ENCODE data around the gene FSTL4.

DNA sequence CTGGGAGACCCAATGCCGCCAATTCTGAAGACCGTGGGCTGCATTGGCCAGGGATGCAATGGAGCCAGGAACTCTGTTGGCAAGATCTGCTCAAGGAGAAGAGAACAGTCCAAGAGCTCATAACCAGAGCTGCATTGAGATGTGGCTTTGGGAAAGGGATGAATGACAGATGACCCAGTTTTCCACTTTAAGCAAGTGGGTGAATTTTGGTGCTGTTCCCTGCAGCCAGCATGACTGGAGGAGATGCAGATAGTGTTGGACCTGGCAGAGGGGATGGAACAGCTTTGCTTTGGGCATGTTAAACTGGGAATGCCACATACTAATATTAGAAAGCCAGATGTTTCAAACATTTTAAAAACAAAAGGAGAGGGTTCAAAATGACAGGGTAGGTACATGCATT is 143.1 kb downstream of the FSTL4 start:
- TF ChIP-seq, protein P1, sequence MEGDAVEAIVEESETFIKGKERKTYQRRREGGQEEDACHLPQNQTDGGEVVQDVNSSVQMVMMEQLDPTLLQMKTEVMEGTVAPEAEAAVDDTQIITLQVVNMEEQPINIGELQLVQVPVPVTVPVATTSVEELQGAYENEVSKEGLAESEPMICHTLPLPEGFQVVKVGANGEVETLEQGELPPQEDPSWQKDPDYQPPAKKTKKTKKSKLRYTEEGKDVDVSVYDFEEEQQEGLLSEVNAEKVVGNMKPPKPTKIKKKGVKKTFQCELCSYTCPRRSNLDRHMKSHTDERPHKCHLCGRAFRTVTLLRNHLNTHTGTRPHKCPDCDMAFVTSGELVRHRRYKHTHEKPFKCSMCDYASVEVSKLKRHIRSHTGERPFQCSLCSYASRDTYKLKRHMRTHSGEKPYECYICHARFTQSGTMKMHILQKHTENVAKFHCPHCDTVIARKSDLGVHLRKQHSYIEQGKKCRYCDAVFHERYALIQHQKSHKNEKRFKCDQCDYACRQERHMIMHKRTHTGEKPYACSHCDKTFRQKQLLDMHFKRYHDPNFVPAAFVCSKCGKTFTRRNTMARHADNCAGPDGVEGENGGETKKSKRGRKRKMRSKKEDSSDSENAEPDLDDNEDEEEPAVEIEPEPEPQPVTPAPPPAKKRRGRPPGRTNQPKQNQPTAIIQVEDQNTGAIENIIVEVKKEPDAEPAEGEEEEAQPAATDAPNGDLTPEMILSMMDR (IDR thresholded peaks at IDR 0.05; ENCODE audit: poor library complexity): no peak
- no peak for TF ChIP-seq EZH2 (IDR thresholded peaks at IDR 0.05; ENCODE audit: borderline replicate concordance)
